ENCODE measurements around the gene COL15A1.

GRCh38 chr9:98977246-98977714 is 33.6 kb downstream of the COL15A1 start:
- TF ChIP-seq CTCF (IDR thresholded peaks at IDR 0.05), result no peak
- TF ChIP-seq POLR2AphosphoS5 (IDR thresholded peaks at IDR 0.05), result peak in 1 of 2 donors; percentile 4
- TF ChIP-seq POLR2A (IDR thresholded peaks at IDR 0.05; ENCODE audit: low read depth), result no peak
- no peak for TF ChIP-seq EP300 (IDR thresholded peaks at IDR 0.05)

Data from esophagus muscularis mucosa (tissue), 4 donors.